GM08714 (cell line): ENCODE data around the gene FHIT.

Experiments used
- H3K4me3 ChIP-seq: fragments of 200-500 bp; sonication (Bioruptor generic); 2 replicates; pipeline ENCODE4 v1.5.1; 2014; ENCODE audit warnings: mild to moderate bottlenecking, low read length, inconsistent platforms
- ZNF274 ChIP-seq: IDR thresholded peaks from 2 replicates; pipeline ENCODE4 v1.6.1; 2012; ENCODE audit warnings: mild to moderate bottlenecking, low read depth, low read length

The FHIT gene

GRCh38 chr3:60855250-60855649, 396.0 kb downstream of the FHIT start:
- no peak overlapping the region for H3K4me3 ChIP-seq
- TF ChIP-seq ZNF274 = no peak

- TF ChIP-seq ZNF274 = no peak
- no peak overlapping the region for H3K4me3 ChIP-seq
These were observed 396.5 kb downstream of the FHIT start for GRCh38 chr3:60854791-60855190.

- no peak overlapping the region for H3K4me3 ChIP-seq
- TF ChIP-seq ZNF274 = no peak
These were observed 403.5 kb downstream of the FHIT start for GRCh38 chr3:60847791-60848190.

- TF ChIP-seq ZNF274 = no peak
- no peak overlapping the region for H3K4me3 ChIP-seq
These were observed 407.0 kb downstream of the FHIT start for GRCh38 chr3:60844256-60844655.

- no peak overlapping the region for H3K4me3 ChIP-seq
- no peak for TF ChIP-seq ZNF274
These were observed 409.9 kb downstream of the FHIT start for GRCh38 chr3:60841355-60841754.

- no peak for TF ChIP-seq ZNF274
- H3K4me3 ChIP-seq = no peak overlapping the region
These were observed 412.0 kb downstream of the FHIT start for GRCh38 chr3:60839246-60839645.

- H3K4me3 ChIP-seq = no peak overlapping the region
- no peak for TF ChIP-seq ZNF274
These were observed 415.5 kb downstream of the FHIT start for GRCh38 chr3:60835796-60836195.

GRCh38 chr3:60829058-60829457, 422.2 kb downstream of the FHIT start:
- TF ChIP-seq ZNF274 = no peak
- H3K4me3 ChIP-seq = no peak overlapping the region

- no peak for TF ChIP-seq ZNF274
- H3K4me3 ChIP-seq = no peak overlapping the region
These were observed 423.6 kb downstream of the FHIT start for GRCh38 chr3:60827666-60828065.

- no peak for TF ChIP-seq ZNF274
- no peak overlapping the region for H3K4me3 ChIP-seq
These were observed 424.7 kb downstream of the FHIT start for GRCh38 chr3:60826511-60826910.

- H3K4me3 ChIP-seq = no peak overlapping the region
- TF ChIP-seq ZNF274 = no peak
These were observed 438.8 kb downstream of the FHIT start for GRCh38 chr3:60812502-60812901.

- H3K4me3 ChIP-seq = no peak overlapping the region
- TF ChIP-seq ZNF274 = no peak
These were observed 440.4 kb downstream of the FHIT start for GRCh38 chr3:60810881-60811280.

GRCh38 chr3:60809857-60810610, 441.2 kb downstream of the FHIT start:
- no peak for TF ChIP-seq ZNF274
- H3K4me3 ChIP-seq = no peak overlapping the region

- no peak for TF ChIP-seq ZNF274
- H3K4me3 ChIP-seq = no peak overlapping the region
These were observed 447.8 kb downstream of the FHIT start for GRCh38 chr3:60803216-60804173.

- no peak overlapping the region for H3K4me3 ChIP-seq
- TF ChIP-seq ZNF274 = no peak
These were observed 449.9 kb downstream of the FHIT start for GRCh38 chr3:60801307-60801706.

GRCh38 chr3:60798456-60798855, 452.8 kb downstream of the FHIT start:
- TF ChIP-seq ZNF274 = no peak
- H3K4me3 ChIP-seq = no peak overlapping the region
